Muscle of leg (tissue), 11 donors: ENCODE data around the gene PLD1. TPM values are rescaled to one million over a fixed set of nuclear protein-coding genes. Genes with fewer than 3 reads are reported as not detected.

Experiments
- DNase-seq: peaks from one replicate; pipeline ENCODE4 v3.0.0; 2013
- H3K27ac ChIP-seq: one replicate; pipeline ENCODE4 v1.5.1; 2013; ENCODE audit warnings: mild to moderate bottlenecking, low read length, control low read depth
- H3K27me3 ChIP-seq: one replicate; pipeline ENCODE4 v1.6.1; 2013; ENCODE audit warnings: low read length; ENCODE audit not compliant: control insufficient read depth, insufficient read depth
- H3K36me3 ChIP-seq: one replicate; pipeline ENCODE4 v1.6.1; 2013; ENCODE audit warnings: low read length; ENCODE audit not compliant: control insufficient read depth, insufficient read depth
- H3K4me1 ChIP-seq: one replicate; pipeline ENCODE4 v1.6.1; 2013; ENCODE audit warnings: low read length; ENCODE audit not compliant: control insufficient read depth, insufficient read depth
- H3K4me3 ChIP-seq: one replicate; pipeline ENCODE4 v1.5.1; 2013; ENCODE audit warnings: low read length, control low read depth
- H3K9me3 ChIP-seq: replicated peaks from 2 replicates; pipeline ENCODE4 v1.6.1; 2013; ENCODE audit warnings: low read depth, low read length; ENCODE audit not compliant: control insufficient read depth
- WGBS: methylation state at CpG from one replicate; pipeline ENCODE4 v1.1.5; 2013; ENCODE audit warnings: missing lambda C conversion rate; ENCODE audit not compliant: insufficient coverage; 5-methylcytosine and 5-hydroxymethylcytosine counted together
- polyA plus RNA-seq, 8 donors: library from polyadenylated mRNA; unstranded; fragments of 120-200 nt; gene quantifications; one replicate each; pipeline versions ENCODE4 v1.2.1 to v1.2.3, GENCODE V29; 2013; ENCODE audit warnings: inconsistent platforms in 1 of 8, low replicate concordance in 1 of 8; ENCODE audit not compliant: insufficient read length in 8 of 8, insufficient read depth in 1 of 8
- total RNA-seq: library from RNA; stranded (reverse); fragments of 120-200 nt; gene quantifications from one replicate; pipeline ENCODE4 v1.2.4, GENCODE V29; 2013

Gene PLD1
- total and polyA plus RNA-seq, 9 donors, result 12.4 to 21.7 (median 16.2) TPM

DNA sequence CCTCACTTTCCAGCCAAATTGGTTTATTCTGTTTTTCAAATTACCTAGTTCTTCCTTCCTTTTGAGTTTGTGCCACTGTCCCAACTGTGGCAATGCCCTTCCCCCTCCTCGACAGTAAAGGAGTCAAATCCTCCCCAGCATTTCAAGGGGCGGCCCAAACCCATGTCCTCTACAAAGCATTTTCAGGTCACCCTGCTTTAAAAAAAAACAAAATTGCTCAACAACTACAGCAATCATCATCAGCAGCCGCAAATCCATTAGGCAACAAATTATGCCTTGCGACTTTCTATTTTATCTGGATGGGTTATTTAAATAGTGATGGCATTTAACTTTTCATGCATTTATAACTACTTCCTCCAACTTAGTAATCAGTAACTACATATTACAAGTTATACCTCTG lies 32.7 kb downstream of the PLD1 start:
- no peaks in the 10 kb centered on the region for H3K4me1 ChIP-seq
- no peak overlapping the region for H3K4me3 ChIP-seq
- no peaks in the 10 kb centered on the region for H3K27me3 ChIP-seq
- H3K9me3 ChIP-seq, result no peaks in the 10 kb centered on the region
- WGBS, result no CpG with 5 or more reads among the region's 4 CpGs
- no peaks in the 10 kb centered on the region for H3K36me3 ChIP-seq
- peak overlapping the region; percentile 33 for H3K27ac ChIP-seq
- no peak for DNase-seq

DNA sequence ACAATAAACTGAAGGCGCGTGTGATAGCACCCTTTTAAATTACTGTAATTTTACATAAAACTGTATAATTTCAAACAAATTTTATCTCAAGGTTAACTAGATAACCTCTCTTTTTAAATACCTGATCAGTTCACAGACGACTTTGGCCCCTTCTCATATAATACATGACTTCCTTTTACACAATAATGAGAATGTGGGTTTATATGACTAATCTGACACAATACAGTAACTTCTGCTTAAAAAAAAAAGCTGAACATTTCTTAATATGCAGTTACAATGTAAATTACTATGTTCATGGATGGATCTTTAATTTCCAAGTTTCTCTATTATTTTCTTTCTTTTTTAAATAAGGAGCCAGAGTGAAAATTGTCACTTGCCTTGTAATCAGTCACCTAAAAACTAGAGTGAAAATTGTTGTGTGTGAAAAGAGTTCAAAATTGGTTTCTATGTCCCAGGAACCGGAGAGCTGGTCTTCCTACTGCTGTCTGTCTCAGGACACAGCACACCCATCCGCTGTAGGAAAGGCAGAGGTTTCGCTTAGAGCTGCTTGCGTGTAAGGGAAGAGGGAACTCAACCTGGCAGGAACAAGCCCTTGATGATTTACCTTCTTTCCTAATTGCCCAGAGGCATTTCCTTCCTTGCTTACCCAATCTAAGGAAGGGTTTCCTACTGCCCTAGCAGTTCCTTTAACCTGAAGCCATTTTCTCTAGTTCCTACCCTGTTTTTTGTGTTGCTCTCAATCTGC lies 33.3 kb downstream of the PLD1 start:
- no peak for DNase-seq
- 67% methylated on average over 1 of the region's 7 CpGs for WGBS
- Histone ChIP-seq H3K36me3 (no peaks in the 10 kb centered on the region), H3K4me1 (peaks cover 3% of the 10 kb centered on the region), H3K9me3 (no peaks in the 10 kb centered on the region), H3K4me3 (no peak overlapping the region), H3K27ac (peak overlapping the region; percentile 33), H3K27me3 (no peaks in the 10 kb centered on the region)

DNA sequence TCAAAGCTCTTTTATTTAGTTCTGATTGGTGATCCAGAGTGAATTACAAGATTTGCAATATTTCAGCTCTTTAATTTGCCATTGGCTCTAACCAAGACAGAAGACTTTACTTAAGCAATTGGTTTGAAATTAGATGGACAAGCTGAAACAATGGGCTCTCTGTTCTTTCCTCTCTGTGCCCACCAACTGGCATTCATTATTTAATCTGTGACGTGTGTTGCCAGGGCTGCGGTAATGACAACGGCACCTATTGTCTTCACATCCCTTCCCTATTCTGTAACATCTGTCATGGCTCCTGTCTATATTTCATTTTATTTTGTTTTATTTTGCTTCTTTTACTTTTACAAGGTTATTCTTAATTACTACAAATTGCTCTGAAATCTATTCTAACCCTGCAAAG lies 33.9 kb downstream of the PLD1 start:
- no peak overlapping the region for H3K27ac ChIP-seq
- no CpG with 5 or more reads among the region's 3 CpGs for WGBS

DNA sequence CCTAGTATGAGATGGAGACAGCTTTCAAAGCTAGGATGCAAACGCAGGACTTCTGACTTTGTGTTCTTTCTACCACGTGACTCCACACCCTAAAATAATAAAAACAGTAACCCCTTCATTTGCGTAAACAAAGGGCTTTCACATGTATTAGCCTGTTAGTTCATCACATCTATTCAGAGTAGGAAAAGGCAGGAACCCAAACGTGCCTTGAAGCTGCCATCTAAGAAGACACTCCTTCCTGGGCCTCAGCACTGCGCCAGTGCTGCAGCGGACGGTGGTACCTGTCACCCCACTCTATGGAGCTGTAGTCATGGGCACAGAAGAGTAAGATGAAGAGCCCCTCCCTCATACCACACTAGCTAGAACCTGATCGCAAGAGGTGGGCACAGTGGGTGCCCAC lies 34.3 kb downstream of the PLD1 start:
- H3K4me3 ChIP-seq, result no peak overlapping the region
- no peaks in the 10 kb centered on the region for H3K9me3 ChIP-seq
- peaks cover 3% of the 10 kb centered on the region for H3K4me1 ChIP-seq
- no peak for DNase-seq
- H3K27me3 ChIP-seq, result no peaks in the 10 kb centered on the region
- H3K36me3 ChIP-seq, result no peaks in the 10 kb centered on the region
- H3K27ac ChIP-seq, result no peak overlapping the region
- no CpG with 5 or more reads among the region's 8 CpGs for WGBS

More for the DNA sequence above, 33.9 kb downstream of the PLD1 start:
- Histone ChIP-seq H3K4me3 (no peak overlapping the region), H3K27me3 (no peaks in the 10 kb centered on the region), H3K9me3 (no peaks in the 10 kb centered on the region), H3K36me3 (no peaks in the 10 kb centered on the region), H3K4me1 (peaks cover 3% of the 10 kb centered on the region)
- peak; percentile 60 for DNase-seq

DNA sequence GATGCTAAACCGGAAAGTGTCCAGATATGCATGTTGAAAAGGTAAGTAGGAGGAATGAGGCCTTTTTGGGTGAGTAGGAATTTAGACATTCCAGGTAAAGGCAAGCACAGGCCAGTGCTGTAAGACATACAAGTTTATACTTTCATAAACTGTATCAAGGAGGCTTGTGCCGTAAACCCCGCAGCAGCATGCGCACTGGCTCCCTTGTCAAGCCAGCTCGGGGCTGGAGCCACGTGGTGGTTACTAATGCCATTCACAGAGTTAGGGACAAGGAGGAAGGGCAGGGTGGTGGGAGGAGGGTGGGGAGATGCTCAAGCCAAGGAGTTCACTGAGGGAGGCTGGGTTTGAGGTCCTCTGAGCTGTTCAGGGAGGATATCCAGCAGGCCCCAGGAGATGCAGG lies 35.8 kb downstream of the PLD1 start:
- Histone ChIP-seq H3K27ac (no peak overlapping the region), H3K4me3 (no peak overlapping the region), H3K4me1 (peaks cover 7% of the 10 kb centered on the region), H3K27me3 (no peaks in the 10 kb centered on the region), H3K9me3 (no peaks in the 10 kb centered on the region), H3K36me3 (no peaks in the 10 kb centered on the region)
- DNase-seq, result no peak
- 70% methylated on average over 5 of the region's 6 CpGs for WGBS

DNA sequence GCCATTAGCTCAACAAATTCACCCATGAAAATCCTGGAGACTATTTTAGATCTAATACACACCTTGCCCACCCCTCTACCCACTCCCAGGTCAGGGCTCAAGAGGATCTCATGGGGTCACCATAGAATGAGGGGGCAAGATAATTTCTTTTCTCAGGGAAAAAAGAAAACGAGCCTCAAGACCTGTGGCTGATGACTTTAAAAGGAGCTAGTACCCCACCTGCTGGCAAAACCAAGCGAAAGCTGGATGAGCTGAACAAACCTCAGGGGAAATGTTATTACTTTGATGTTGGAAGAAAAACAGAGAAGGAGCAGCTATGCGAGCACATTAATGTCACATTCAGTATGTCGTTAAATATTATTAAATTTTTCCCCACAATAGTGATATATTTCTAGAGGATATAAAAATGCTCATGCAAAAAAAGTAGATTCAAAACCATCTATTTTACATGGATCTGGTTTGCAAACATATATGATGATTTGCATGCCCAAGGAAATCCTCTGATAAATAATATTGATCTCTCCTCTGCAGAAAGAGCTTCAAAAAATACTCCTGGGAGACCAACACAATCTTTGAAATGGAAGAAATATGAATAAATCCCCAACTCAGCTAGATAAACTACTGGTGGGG lies 37.7 kb downstream of the PLD1 start:
- DNase-seq, result peak; percentile 88
- 0% methylated on average over 1 of the region's 4 CpGs for WGBS
- Histone ChIP-seq H3K9me3 (no peaks in the 10 kb centered on the region), H3K27me3 (no peaks in the 10 kb centered on the region), H3K27ac (no peak overlapping the region), H3K4me1 (peaks cover 13% of the 10 kb centered on the region), H3K36me3 (no peaks in the 10 kb centered on the region), H3K4me3 (no peak overlapping the region)

DNA sequence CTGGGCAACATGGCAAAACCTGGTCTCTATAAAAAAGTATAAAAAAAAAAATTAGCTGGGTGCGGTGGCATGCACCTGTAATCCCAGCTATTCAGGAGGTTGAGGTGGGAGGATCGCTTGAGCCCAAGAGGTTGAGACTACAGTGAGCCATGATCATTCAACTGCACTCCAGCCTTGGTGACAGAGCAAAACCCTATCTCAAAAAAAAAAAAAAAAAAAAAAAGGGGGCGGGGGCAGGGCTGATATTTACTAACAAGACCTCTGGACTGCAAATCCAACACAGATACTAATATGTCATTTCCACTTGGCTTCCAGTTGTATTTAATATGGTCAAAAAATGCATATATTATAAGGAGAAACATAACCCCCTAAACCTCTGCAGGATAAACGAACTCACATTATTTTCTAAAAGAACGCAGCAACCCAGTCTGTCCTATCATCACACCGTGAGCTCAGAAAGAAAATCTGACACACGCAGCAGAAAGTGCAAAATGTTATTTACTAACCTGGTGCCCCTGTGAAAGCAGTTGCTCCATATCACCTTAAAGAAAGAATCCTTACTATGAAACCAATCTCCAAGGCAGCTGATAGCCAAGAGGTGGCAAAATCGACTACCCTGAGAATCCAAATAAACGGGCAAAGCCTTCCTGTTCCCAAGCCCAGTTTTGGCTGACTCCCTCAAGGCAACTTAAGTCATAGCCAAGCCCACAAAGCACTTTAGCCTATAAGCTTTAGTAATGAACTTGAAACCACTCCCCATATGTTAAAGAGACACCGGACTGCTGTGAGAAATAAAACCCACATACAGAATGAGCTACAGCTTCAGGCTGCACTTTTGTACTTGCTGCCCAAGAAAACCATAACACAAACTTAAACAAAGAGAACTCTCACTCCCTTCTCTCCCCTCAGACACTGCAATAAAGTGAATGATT lies 39.3 kb downstream of the PLD1 start:
- 36% methylated on average over 7 of the region's 10 CpGs for WGBS
- peak overlapping the region; percentile 87 for H3K27ac ChIP-seq
- peaks cover 13% of the 10 kb centered on the region for H3K4me1 ChIP-seq
- peak overlapping the region; percentile 47 for H3K4me3 ChIP-seq
- DNase-seq, result peak; percentile 97
- no peaks in the 10 kb centered on the region for H3K27me3 ChIP-seq
- no peaks in the 10 kb centered on the region for H3K9me3 ChIP-seq
- no peaks in the 10 kb centered on the region for H3K36me3 ChIP-seq

DNA sequence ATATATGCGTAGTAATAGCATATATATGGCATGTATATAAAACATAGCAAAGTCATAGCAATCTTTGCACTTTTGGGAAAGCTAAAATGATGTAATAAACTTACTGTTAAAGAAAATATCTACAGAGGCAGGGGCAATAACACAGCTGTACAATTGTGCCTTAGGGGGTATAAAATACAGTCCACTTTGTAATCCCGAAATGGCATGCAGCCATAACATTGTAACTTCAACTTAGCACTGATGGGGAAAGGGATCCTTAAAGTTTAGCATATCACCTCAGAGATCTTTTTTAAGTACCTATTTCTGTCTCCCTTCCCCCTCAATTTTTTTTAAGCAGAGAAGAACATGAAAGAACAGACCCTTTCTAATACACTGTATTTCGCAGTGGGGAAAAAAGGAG lies 40.8 kb downstream of the PLD1 start:
- Histone ChIP-seq H3K9me3 (no peaks in the 10 kb centered on the region), H3K27ac (peak overlapping the region; percentile 4), H3K4me3 (peak overlapping the region; percentile 47), H3K27me3 (no peaks in the 10 kb centered on the region), H3K4me1 (peaks cover 13% of the 10 kb centered on the region), H3K36me3 (no peaks in the 10 kb centered on the region)
- DNase-seq, result no peak
- no CpG with 5 or more reads among the region's 3 CpGs for WGBS

DNA sequence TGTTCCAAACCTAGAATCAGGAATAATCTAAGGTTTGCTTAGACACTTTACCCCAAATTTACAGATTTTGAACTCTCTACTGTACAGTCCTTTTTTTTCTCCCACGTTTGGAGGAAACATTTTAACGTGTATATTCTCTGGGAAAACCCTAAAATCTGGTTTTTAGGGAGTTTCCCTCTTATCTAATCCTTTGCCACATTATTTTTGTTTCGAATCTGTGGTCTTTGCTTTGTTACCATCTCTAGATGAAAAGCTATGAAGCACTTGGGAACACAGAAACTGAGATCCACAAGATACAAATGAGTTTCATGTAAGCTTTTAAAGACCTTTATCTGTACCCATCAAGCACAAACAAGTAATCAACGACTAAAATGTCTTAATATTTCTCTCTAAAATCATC lies 41.3 kb downstream of the PLD1 start:
- Histone ChIP-seq H3K4me3 (peak overlapping the region; percentile 47), H3K4me1 (peaks cover 13% of the 10 kb centered on the region), H3K27ac (peak overlapping the region; percentile 4), H3K27me3 (no peaks in the 10 kb centered on the region), H3K9me3 (no peaks in the 10 kb centered on the region), H3K36me3 (no peaks in the 10 kb centered on the region)
- DNase-seq, result no peak
- WGBS, result no CpG with 5 or more reads among the region's 4 CpGs
